Brain microvascular endothelial cell (primary cell): Measurements from ENCODE around the gene SOX8.

ENCODE experiments used
- DNase-seq: peaks from one replicate; pipeline ENCODE4 v3.0.0-alpha.2; 2020
- H3K27ac ChIP-seq: fragments of 250-450 bp; sonication (Bioruptor Pico); 2 replicates; pipeline ENCODE4 v1.5.1; 2020; ENCODE audit warnings: mild to moderate bottlenecking, moderate library complexity
- H3K27me3 ChIP-seq: fragments of 250-450 bp; sonication (Bioruptor Pico); replicated peaks from 2 replicates; pipeline ENCODE4 v1.5.1; 2020; ENCODE audit warnings: mild to moderate bottlenecking
- H3K36me3 ChIP-seq: fragments of 250-450 bp; sonication (Bioruptor Pico); replicated peaks from 2 replicates; pipeline ENCODE4 v1.5.1; 2020; ENCODE audit warnings: mild to moderate bottlenecking
- H3K4me3 ChIP-seq: 2 replicates; pipeline ENCODE4 v1.5.1; 2011; ENCODE audit warnings: low read depth, mild to moderate bottlenecking, control low read depth, low read length, moderate library complexity
- CTCF ChIP-seq: IDR thresholded peaks from 2 replicates; pipeline ENCODE4 v1.5.1; 2011; ENCODE audit warnings: low read depth, mild to moderate bottlenecking, moderate library complexity, low read length, control low read depth, inconsistent platforms; ENCODE audit errors: missing control alignments
- in situ Hi-C: cut with HindIII; loops from 2 replicates; pipeline ENCODE4 v1.10.0; 2017; ENCODE audit warnings: low sequenced_read_pairs, low pct_ligation_motif_present

Gene SOX8

DNA sequence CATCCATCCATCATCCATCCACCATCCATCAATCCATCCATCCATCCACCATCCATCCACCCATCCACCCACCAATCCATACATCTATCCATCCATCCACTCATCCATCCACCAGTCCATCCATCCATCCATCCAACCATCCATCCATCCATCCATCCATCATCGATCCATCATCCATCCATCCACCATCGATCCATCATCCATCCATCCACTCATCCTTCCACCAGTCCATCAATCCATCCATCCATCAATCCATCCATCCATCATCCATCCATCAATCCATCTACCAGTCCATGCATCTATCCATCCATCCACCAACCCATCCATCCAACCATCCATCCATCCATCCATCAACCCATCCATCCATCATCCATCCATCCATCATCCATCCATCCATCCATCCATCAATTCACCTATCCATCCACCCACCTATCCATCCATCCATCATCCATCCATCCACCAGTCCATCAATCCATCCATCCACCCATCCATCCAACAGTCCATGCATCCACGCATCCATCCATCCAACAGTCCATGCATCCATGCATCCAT, 51.6 kb downstream of the SOX8 start:
- Histone ChIP-seq H3K36me3 (no peaks in the 10 kb centered on the region), H3K4me3 (no peak overlapping the region), H3K27ac (no peak overlapping the region), H3K27me3 (peaks cover 17% of the 10 kb centered on the region)
- TF ChIP-seq CTCF = no peak
- in situ Hi-C loops = no loop called here
- no peak for DNase-seq

GRCh38 chr16:1034230-1035065, 52.9 kb downstream of the SOX8 start:
- Histone ChIP-seq H3K27ac (no peak overlapping the region), H3K27me3 (peaks cover 7% of the 10 kb centered on the region), H3K4me3 (no peak overlapping the region), H3K36me3 (no peaks in the 10 kb centered on the region)
- TF ChIP-seq CTCF = no peak
- in situ Hi-C loops = loop anchor here (5.0 kb wide), 1 partner anchor 57 kb away; no protein-coding TSS in a partner anchor
- DNase-seq = no peak

GRCh38 chr16:1035066-1035415, 53.5 kb downstream of the SOX8 start:
- no peak for TF ChIP-seq CTCF
- Histone ChIP-seq H3K36me3 (no peaks in the 10 kb centered on the region), H3K27ac (no peak overlapping the region), H3K27me3 (peaks cover 5% of the 10 kb centered on the region), H3K4me3 (no peak overlapping the region)
- in situ Hi-C loops = loop anchor here (5.0 kb wide), 1 partner anchor 58 kb away; no protein-coding TSS in a partner anchor
- DNase-seq = no peak

GRCh38 chr16:1036166-1036565, 54.6 kb downstream of the SOX8 start:
- H3K4me3 ChIP-seq = no peak overlapping the region
- H3K27me3 ChIP-seq = peaks cover 4% of the 10 kb centered on the region
- in situ Hi-C loops = loop anchor here (5.0 kb wide), 1 partner anchor 59 kb away; no protein-coding TSS in a partner anchor
- no peak overlapping the region for H3K27ac ChIP-seq
- no peak for TF ChIP-seq CTCF
- DNase-seq = no peak
- no peaks in the 10 kb centered on the region for H3K36me3 ChIP-seq
